Central memory CD8-positive, alpha-beta T cell (primary cell): Measurements from ENCODE around the gene PSIP1.
"Not testable (repeated sequence)": the region's sequence is repeated elsewhere in the genome, so short reads cannot be mapped to it uniquely, and the experiment has no call there.

Experiments
- ATAC-seq: fragments of 150-1000 bp; cut with Tn5 transposase; replicated peaks from 2 replicates; pipeline ENCODE4 v1.10.0; 2022; ENCODE audit warnings: mild to moderate bottlenecking, moderate FRiP score, moderate number of reproducible peaks; ENCODE audit not compliant: poor library complexity, severe bottlenecking; ENCODE audit errors: extremely low read depth
- DNase-seq, 2 donors: peaks; one replicate each; pipeline ENCODE4 v3.0.0; 2021; ENCODE audit warnings: low spot score in 2 of 2
- H3K27ac Mint-ChIP-seq: one replicate; pipeline ENCODE4 v1.8.0; 2022; ENCODE audit warnings: low read depth, mild to moderate bottlenecking, moderate library complexity, mixed read lengths
- H3K27me3 Mint-ChIP-seq: one replicate; pipeline ENCODE4 v1.8.0; 2022; ENCODE audit warnings: mixed read lengths
- H3K36me3 Mint-ChIP-seq: one replicate; pipeline ENCODE4 v1.8.0; 2022; ENCODE audit warnings: mild to moderate bottlenecking, moderate library complexity, mixed read lengths; ENCODE audit not compliant: insufficient read depth
- H3K4me1 Mint-ChIP-seq: one replicate; pipeline ENCODE4 v1.8.0; 2022; ENCODE audit warnings: mixed read lengths
- H3K4me3 Mint-ChIP-seq: one replicate; pipeline ENCODE4 v1.8.0; 2022; ENCODE audit warnings: mild to moderate bottlenecking, moderate library complexity, mixed read lengths
- H3K9me3 Mint-ChIP-seq: one replicate; pipeline ENCODE4 v1.8.0; 2022; ENCODE audit warnings: mixed read lengths

PSIP1 gene

GRCh38 chr9:15510789-15511575 is at the start of gene PSIP1:
TSS of gene PSIP1 (minus strand) at chr9:15510970. CDS start at chr9:15510188, 782 bp downstream.
- H3K36me3 Mint-ChIP-seq: peaks cover 34% of the 10 kb centered on the region
- H3K4me1 Mint-ChIP-seq: peaks cover 42% of the 10 kb centered on the region
- H3K27me3 Mint-ChIP-seq: no peaks in the 10 kb centered on the region
- H3K27ac Mint-ChIP-seq: peak within 1 kb of the TSS; percentile 97
- DNase-seq (peak; percentile 86 to 87), ATAC-seq (peak; percentile 89)
- H3K4me3 Mint-ChIP-seq: peak within 1 kb of the TSS; percentile 82
- no peaks in the 10 kb centered on the region for H3K9me3 Mint-ChIP-seq

- peak; percentile 5 for ATAC-seq
- Mint-ChIP-seq H3K4me3 (peak overlapping the region; percentile 92), H3K4me1 (peaks cover 25% of the 10 kb centered on the region), H3K36me3 (peaks cover 15% of the 10 kb centered on the region), H3K27me3 (no peaks in the 10 kb centered on the region), H3K9me3 (no peaks in the 10 kb centered on the region), H3K27ac (no peak overlapping the region)
- no peak for DNase-seq
Observed at GRCh38 chr9:15553528-15553898, 42.7 kb upstream of the PSIP1 start.

GRCh38 chr9:15552636-15553527 is 42.1 kb upstream of the PSIP1 start, which contains the start of gene CCDC171:
TSS of gene CCDC171 (plus strand) at chr9:15553043. CDS start at chr9:15564089, 11,046 bp downstream.
- peak; percentile 90 for ATAC-seq

GRCh38 chr9:15549611-15550010 is 38.8 kb upstream of the PSIP1 start:
- no peak for ATAC-seq
- Mint-ChIP-seq H3K4me1 (peaks cover 25% of the 10 kb centered on the region), H3K9me3 (no peaks in the 10 kb centered on the region), H3K4me3 (no peak overlapping the region), H3K36me3 (peaks cover 15% of the 10 kb centered on the region), H3K27me3 (peaks cover 6% of the 10 kb centered on the region), H3K27ac (no peak overlapping the region)
- DNase-seq: no peak

More at GRCh38 chr9:15552636-15553527, 42.1 kb upstream of the PSIP1 start, which contains the start of gene CCDC171:
- peaks cover 25% of the 10 kb centered on the region for H3K4me1 Mint-ChIP-seq
- no peaks in the 10 kb centered on the region for H3K27me3 Mint-ChIP-seq
- peak; percentile 61 to 68 for DNase-seq
- H3K27ac Mint-ChIP-seq: peak within 1 kb of the TSS; percentile 91
- no peaks in the 10 kb centered on the region for H3K9me3 Mint-ChIP-seq
- H3K36me3 Mint-ChIP-seq: peaks cover 15% of the 10 kb centered on the region
- H3K4me3 Mint-ChIP-seq: peak within 1 kb of the TSS; percentile 92

- DNase-seq: no peak
- H3K4me1 Mint-ChIP-seq: no peaks in the 10 kb centered on the region
- no peaks in the 10 kb centered on the region for H3K36me3 Mint-ChIP-seq
- no peaks in the 10 kb centered on the region for H3K9me3 Mint-ChIP-seq
- no peak for ATAC-seq
- peaks cover 13% of the 10 kb centered on the region for H3K27me3 Mint-ChIP-seq
- H3K4me3 Mint-ChIP-seq: no peak overlapping the region
- H3K27ac Mint-ChIP-seq: no peak overlapping the region
Observed at GRCh38 chr9:15543047-15543813, 32.5 kb upstream of the PSIP1 start.

GRCh38 chr9:15542624-15543023 is 31.9 kb upstream of the PSIP1 start:
- no peak for ATAC-seq
- H3K36me3 Mint-ChIP-seq: no peaks in the 10 kb centered on the region
- H3K4me3 Mint-ChIP-seq: no peak overlapping the region
- DNase-seq: no peak
- H3K9me3 Mint-ChIP-seq: no peaks in the 10 kb centered on the region
- H3K27me3 Mint-ChIP-seq: peaks cover 13% of the 10 kb centered on the region
- H3K27ac Mint-ChIP-seq: no peak overlapping the region
- no peaks in the 10 kb centered on the region for H3K4me1 Mint-ChIP-seq

GRCh38 chr9:15541872-15542271 is 31.1 kb upstream of the PSIP1 start:
- Mint-ChIP-seq H3K9me3 (no peaks in the 10 kb centered on the region), H3K36me3 (no peaks in the 10 kb centered on the region), H3K27me3 (peaks cover 13% of the 10 kb centered on the region), H3K4me3 (no peak overlapping the region), H3K4me1 (no peaks in the 10 kb centered on the region), H3K27ac (no peak overlapping the region)
- no peak for DNase-seq
- ATAC-seq: no peak

GRCh38 chr9:15531380-15531779 is 20.6 kb upstream of the PSIP1 start:
- Mint-ChIP-seq H3K27ac (no peak overlapping the region), H3K4me1 (no peaks in the 10 kb centered on the region), H3K27me3 (no peaks in the 10 kb centered on the region), H3K4me3 (no peak overlapping the region), H3K9me3 (no peaks in the 10 kb centered on the region), H3K36me3 (no peaks in the 10 kb centered on the region)
- DNase-seq: no peak
- ATAC-seq: no peak

GRCh38 chr9:15529566-15530324 is 19.0 kb upstream of the PSIP1 start:
- Mint-ChIP-seq H3K36me3 (peaks cover under 1% of the 10 kb centered on the region), H3K27me3 (peaks cover 11% of the 10 kb centered on the region), H3K4me3 (no peak overlapping the region), H3K27ac (no peak overlapping the region), H3K4me1 (no peaks in the 10 kb centered on the region), H3K9me3 (no peaks in the 10 kb centered on the region)
- DNase-seq: no peak
- no peak for ATAC-seq

GRCh38 chr9:15527035-15527434 is 16.3 kb upstream of the PSIP1 start:
- DNase-seq, H3K4me1 Mint-ChIP-seq, H3K36me3 Mint-ChIP-seq, ATAC-seq, H3K27ac Mint-ChIP-seq, H3K4me3 Mint-ChIP-seq, H3K9me3 Mint-ChIP-seq: not testable (repeated sequence)
- peaks cover 17% of the 10 kb centered on the region for H3K27me3 Mint-ChIP-seq

- Mint-ChIP-seq H3K27ac (no peak overlapping the region), H3K4me3 (no peak overlapping the region)
Observed at GRCh38 chr9:15525958-15526357, 15.2 kb upstream of the PSIP1 start.

More at GRCh38 chr9:15525958-15526357, 15.2 kb upstream of the PSIP1 start:
- ATAC-seq (no peak), DNase-seq (no peak)
- H3K4me1 Mint-ChIP-seq: no peaks in the 10 kb centered on the region
- H3K36me3 Mint-ChIP-seq: peaks cover 2% of the 10 kb centered on the region
- peaks cover 17% of the 10 kb centered on the region for H3K27me3 Mint-ChIP-seq
- no peaks in the 10 kb centered on the region for H3K9me3 Mint-ChIP-seq
